Suprapubic skin (tissue), 4 donors: Measurements from ENCODE around the gene CCDC69. TPM values are rescaled to one million over a fixed set of nuclear protein-coding genes. Genes with fewer than 3 reads are reported as not detected.
A peak's percentile ranks its signal among the peaks of the same experiment; 100 is the strongest.

Experiments used
- DNase-seq, 2 donors: peaks; one replicate each; pipeline ENCODE4 v3.0.0-alpha.2; 2019; ENCODE audit warnings: low spot score in 2 of 2
- H3K27ac ChIP-seq: fragments of 200-600 bp; sonication (generic); one replicate; pipeline ENCODE4 v1.5.1; 2019
- H3K27me3 ChIP-seq: fragments of 200-600 bp; sonication (generic); one replicate; pipeline ENCODE4 v1.5.1; 2019
- H3K36me3 ChIP-seq: fragments of 200-600 bp; sonication (generic); one replicate; pipeline ENCODE4 v1.5.1; 2019
- H3K4me1 ChIP-seq: fragments of 200-600 bp; sonication (generic); one replicate; pipeline ENCODE4 v1.5.1; 2019
- H3K4me3 ChIP-seq: fragments of 200-600 bp; sonication (generic); one replicate; pipeline ENCODE4 v1.5.1; 2019; ENCODE audit warnings: mild to moderate bottlenecking
- H3K9me3 ChIP-seq: fragments of 200-600 bp; sonication (generic); one replicate; pipeline ENCODE4 v1.5.1; 2019
- CTCF ChIP-seq, 2 donors: fragments of 200-600 bp in 1 of 2; fragments of 450-650 bp in 1 of 2; sonication (generic) in 1 of 2; IDR thresholded peaks; one replicate each; pipeline ENCODE4 v1.5.1; 2016 to 2019; ENCODE audit warnings: antibody characterized with exemption in 2 of 2, mild to moderate bottlenecking in 1 of 2, moderate library complexity in 1 of 2
- EP300 ChIP-seq: sonication (generic); formaldehyde crosslinking; IDR thresholded peaks from one replicate; pipeline ENCODE4 v1.6.1; 2017; ENCODE audit warnings: antibody characterized with exemption
- POLR2A ChIP-seq, 2 donors: fragments of 450-650 bp; IDR thresholded peaks; one replicate each; pipeline ENCODE4 v1.6.1; 2017; ENCODE audit warnings: antibody characterized with exemption in 2 of 2, mild to moderate bottlenecking in 2 of 2, moderate library complexity in 2 of 2
- POLR2AphosphoS5 ChIP-seq, 3 donors: sonication (generic); formaldehyde crosslinking; IDR thresholded peaks; one replicate each; pipeline ENCODE4 v1.6.1; 2017; ENCODE audit warnings: antibody characterized with exemption in 3 of 3
- WGBS: methylation state at CpG from one replicate; pipeline ENCODE4 v1.1.5; 2018; 5-methylcytosine and 5-hydroxymethylcytosine counted together
- total RNA-seq, 4 donors: library from RNA; depleted of rRNA; stranded (reverse); fragments of >200 nt; gene quantifications; one replicate each; pipeline ENCODE4 v1.1.0, GENCODE V29; 2016

The CCDC69 gene
- total RNA-seq, 4 donors from 2014 or later = 11.5 to 32.3 (median 26.8) TPM

- Histone ChIP-seq H3K27me3 (no peaks in the 10 kb centered on the region), H3K9me3 (no peaks in the 10 kb centered on the region), H3K27ac (no peak overlapping the region), H3K4me3 (no peak overlapping the region), H3K4me1 (peaks cover 11% of the 10 kb centered on the region), H3K36me3 (no peaks in the 10 kb centered on the region)
- no peak for TF ChIP-seq POLR2A (IDR thresholded peaks at IDR 0.05)
- no peak for TF ChIP-seq POLR2AphosphoS5 (IDR thresholded peaks at IDR 0.05)
- no peak for TF ChIP-seq EP300
- TF ChIP-seq CTCF (IDR thresholded peaks at IDR 0.05) = no peak
- no peak for DNase-seq
- WGBS = 66% methylated on average over 5 of the region's 6 CpGs
These were observed 4.1 kb upstream of the CCDC69 start for GRCh38 chr5:151227918-151228447.

GRCh38 chr5:151225475-151225874 is 1.6 kb upstream of the CCDC69 start:
- Histone ChIP-seq H3K4me1 (peaks cover 23% of the 10 kb centered on the region), H3K4me3 (no peak overlapping the region), H3K36me3 (no peaks in the 10 kb centered on the region), H3K27ac (no peak overlapping the region), H3K27me3 (no peaks in the 10 kb centered on the region), H3K9me3 (no peaks in the 10 kb centered on the region)
- 88% methylated on average over 5 of the region's 5 CpGs for WGBS
- no peak for TF ChIP-seq CTCF (IDR thresholded peaks at IDR 0.05)
- DNase-seq = no peak

GRCh38 chr5:151225071-151225470 is 1.2 kb upstream of the CCDC69 start:
- H3K4me3 ChIP-seq = no peak overlapping the region
- no peak for DNase-seq
- no peak overlapping the region for H3K27ac ChIP-seq
- TF ChIP-seq POLR2AphosphoS5 (IDR thresholded peaks at IDR 0.05) (no peak), CTCF (IDR thresholded peaks at IDR 0.05) (no peak), EP300 (no peak), POLR2A (IDR thresholded peaks at IDR 0.05) (no peak)
- H3K27me3 ChIP-seq = no peaks in the 10 kb centered on the region
- no peaks in the 10 kb centered on the region for H3K36me3 ChIP-seq
- WGBS = 93% methylated on average over 4 of the region's 4 CpGs
- no peaks in the 10 kb centered on the region for H3K9me3 ChIP-seq
- peaks cover 23% of the 10 kb centered on the region for H3K4me1 ChIP-seq

- WGBS = 85% methylated on average over 6 of the region's 6 CpGs
- Histone ChIP-seq H3K4me1 (peaks cover 23% of the 10 kb centered on the region), H3K36me3 (no peaks in the 10 kb centered on the region), H3K27ac (no peak overlapping the region), H3K4me3 (peak overlapping the region; percentile 74), H3K27me3 (no peaks in the 10 kb centered on the region), H3K9me3 (no peaks in the 10 kb centered on the region)
- DNase-seq = no peak
- TF ChIP-seq CTCF (IDR thresholded peaks at IDR 0.05) (no peak), POLR2AphosphoS5 (IDR thresholded peaks at IDR 0.05) (no peak), EP300 (no peak), POLR2A (IDR thresholded peaks at IDR 0.05) (no peak)
These were observed 480 bp upstream of the CCDC69 start for GRCh38 chr5:151224372-151224771.

- Histone ChIP-seq H3K9me3 (no peaks in the 10 kb centered on the region), H3K27ac (peak overlapping the region; percentile 14), H3K4me3 (peak overlapping the region; percentile 74), H3K4me1 (peaks cover 23% of the 10 kb centered on the region), H3K36me3 (no peaks in the 10 kb centered on the region), H3K27me3 (no peaks in the 10 kb centered on the region)
- peak in 1 of 2 donors; percentile 70 for DNase-seq
- whole genome bisulfite sequencing = 28% methylated on average over 4 of the region's 4 CpGs
- TF ChIP-seq CTCF (IDR thresholded peaks at IDR 0.05) (no peak), EP300 (no peak), POLR2A (IDR thresholded peaks at IDR 0.05) (no peak), POLR2AphosphoS5 (IDR thresholded peaks at IDR 0.05) (no peak)
These were observed 974 bp downstream of the CCDC69 start for GRCh38 chr5:151222790-151223446.
